Measurements from ENCODE around the gene PRRC2B.
"Not testable (repeated sequence)": the region's sequence is repeated elsewhere in the genome, so short reads cannot be mapped to it uniquely, and the experiment has no call there.

Gene PRRC2B

GRCh38 chr9:131393622-131394463, at the start of gene PRRC2B:
PRRC2B (plus strand) TSS chr9:131394086; CDS start chr9:131430145, 36,059 bp downstream.
- DNase-seq (ENCODE audit: low read depth) = peak; percentile 67

GRCh38 chr9:131344931-131345535, 48.9 kb upstream of the PRRC2B start:
- not testable (repeated sequence) for DNase-seq (ENCODE audit: low read depth)

GRCh38 chr9:131346559-131346958, 47.3 kb upstream of the PRRC2B start:
- no peak for DNase-seq (ENCODE audit: low read depth)

GRCh38 chr9:131347376-131348020, 46.4 kb upstream of the PRRC2B start:
- no peak for DNase-seq (ENCODE audit: low read depth)

GRCh38 chr9:131348631-131349521, 45.0 kb upstream of the PRRC2B start:
- no peak for DNase-seq (ENCODE audit: low read depth)

- DNase-seq (ENCODE audit: low read depth) = no peak
These were observed 44.4 kb upstream of the PRRC2B start for GRCh38 chr9:131349522-131349880.

- DNase-seq (ENCODE audit: low read depth) = peak; percentile 74
These were observed 43.9 kb upstream of the PRRC2B start for GRCh38 chr9:131349881-131350563.

GRCh38 chr9:131356479-131356878, 37.4 kb upstream of the PRRC2B start:
- DNase-seq (ENCODE audit: low read depth) = peak; percentile 68

- no peak for DNase-seq (ENCODE audit: low read depth)
These were observed 35.3 kb upstream of the PRRC2B start for GRCh38 chr9:131358556-131358955.

GRCh38 chr9:131361202-131361833, 32.6 kb upstream of the PRRC2B start:
- no peak for DNase-seq (ENCODE audit: low read depth)

GRCh38 chr9:131365546-131365945, 28.3 kb upstream of the PRRC2B start:
- no peak for DNase-seq (ENCODE audit: low read depth)

GRCh38 chr9:131366761-131367401, 27.0 kb upstream of the PRRC2B start:
- DNase-seq (ENCODE audit: low read depth) = peak; percentile 66

GRCh38 chr9:131367450-131367849, 26.4 kb upstream of the PRRC2B start:
- no peak for DNase-seq (ENCODE audit: low read depth)

GRCh38 chr9:131370638-131371037, 23.2 kb upstream of the PRRC2B start:
- DNase-seq (ENCODE audit: low read depth) = no peak

- DNase-seq (ENCODE audit: low read depth) = not testable (repeated sequence)
These were observed 21.3 kb upstream of the PRRC2B start for GRCh38 chr9:131372599-131372973.

- not testable (repeated sequence) for DNase-seq (ENCODE audit: low read depth)
These were observed 19.2 kb upstream of the PRRC2B start for GRCh38 chr9:131374638-131375037.

- DNase-seq (ENCODE audit: low read depth) = no peak
These were observed 14.8 kb upstream of the PRRC2B start for GRCh38 chr9:131379056-131379455.

- DNase-seq (ENCODE audit: low read depth) = peak; percentile 84
These were observed 10.8 kb upstream of the PRRC2B start for GRCh38 chr9:131382850-131383729.

- DNase-seq (ENCODE audit: low read depth) = no peak
These were observed 8.6 kb upstream of the PRRC2B start for GRCh38 chr9:131385296-131385695.
